HepG2 (cell line): ENCODE data around the gene CRTC2. TPM values are rescaled to one million over a fixed set of nuclear protein-coding genes. Genes with fewer than 3 reads are reported as not detected.

Experiments used
- ATAC-seq: fragments of 200-7000 bp; cut with Tn5 transposase; 3 replicates; pipeline ENCODE4 v1.9.1; 2020; ENCODE audit warnings: mild to moderate bottlenecking, moderate library complexity
- BruUV-seq: library from RNA; stranded (reverse); fragments of 400-500 nt; replicated peaks from 2 replicates; lab custom pipeline; 2021; lab: Mats Ljungman, UMichigan
- CTCF ChIA-PET: fragments of 300-600 bp; formaldehyde crosslinking; extraction: SDS; loops from one replicate; lab custom pipeline; 2021; ENCODE audit warnings: low total read pairs, inconsistent platforms, low intra/inter-chr PET ratio; lab: Yijun Ruan, JAX
- POLR2A ChIA-PET: fragments of 350-600 bp; sonication (Branson Sonifier 250); formaldehyde crosslinking; loops from one replicate; lab custom pipeline; 2020; ENCODE audit warnings: antibody characterized with exemption, inconsistent platforms; lab: Yijun Ruan, JAX
- DNase-seq: peaks from one replicate; pipeline ENCODE4 v3.0.0-alpha.2; 2015; ENCODE audit warnings: low spot score
- FAIRE-seq: peaks from 3 replicates; lab custom pipeline; 2011; peaks lifted over from hg19 to GRCh38; lab: Jason Lieb, UNC
- H2AFZ ChIP-seq: one replicate; pipeline ENCODE4 v1.6.1; 2011; ENCODE audit warnings: low read length, inconsistent platforms
- H3K27ac ChIP-seq: fragments of 300-600 bp; 3 replicates; pipeline ENCODE4 v1.8.0; 2011; ENCODE audit warnings: mixed run types, mild to moderate bottlenecking, mixed read lengths, low read length, inconsistent platforms; ENCODE audit not compliant: insufficient read depth; ENCODE audit errors: extremely low read length
- H3K27me3 ChIP-seq, 2 experiments: fragments of 200-600 bp in 1 of 2; 2 replicates in 1 of 2; 3 replicates in 1 of 2; pipeline versions ENCODE4 v1.6.0 to v1.8.0; 2011; ENCODE audit warnings: low read length in 2 of 2, mild to moderate bottlenecking in 2 of 2, moderate library complexity in 2 of 2, inconsistent platforms in 1 of 2; ENCODE audit not compliant: insufficient read depth in 2 of 2, control insufficient read depth in 1 of 2
- H3K36me3 ChIP-seq, 2 experiments: fragments of 200-600 bp in 1 of 2; replicated peaks in 1 of 2; 2 replicates in 1 of 2; 3 replicates in 1 of 2; pipeline versions ENCODE4 v1.5.1 to v1.8.0; 2011; ENCODE audit warnings: low read length in 2 of 2, inconsistent platforms in 1 of 2; ENCODE audit not compliant: insufficient read depth in 2 of 2, control insufficient read depth in 1 of 2
- H3K4me1 ChIP-seq: 2 replicates; pipeline ENCODE4 v1.5.1; 2012; ENCODE audit warnings: low read length, inconsistent platforms; ENCODE audit not compliant: insufficient read depth
- H3K4me2 ChIP-seq: 2 replicates; pipeline ENCODE4 v1.6.0; 2011; ENCODE audit warnings: low read depth, low read length, inconsistent platforms
- H3K4me3 ChIP-seq, 3 experiments: fragments of 200-600 bp in 1 of 3; sonication (generic), shearing (Covaris generic) in 1 of 3; replicated peaks in 1 of 3; 2 replicates each; pipeline ENCODE4 v1.5.1; 2011 to 2016; ENCODE audit warnings: low read length in 3 of 3, inconsistent platforms in 2 of 3, low read depth in 2 of 3, mild to moderate bottlenecking in 2 of 3, control low read depth in 1 of 3, mixed read lengths in 1 of 3; ENCODE audit not compliant: insufficient read depth in 1 of 3
- H3K79me2 ChIP-seq: one replicate; pipeline ENCODE4 v1.6.1; 2011; ENCODE audit warnings: low read length, inconsistent platforms; ENCODE audit not compliant: insufficient read depth
- H3K9ac ChIP-seq: 2 replicates; pipeline ENCODE4 v1.6.0; 2011; ENCODE audit warnings: mild to moderate bottlenecking, low read depth, low read length, inconsistent platforms; ENCODE audit not compliant: insufficient read depth
- H3K9me3 ChIP-seq: 2 replicates; pipeline ENCODE4 v1.5.1; 2012; ENCODE audit warnings: mild to moderate bottlenecking, low read length
- H4K20me1 ChIP-seq: 2 replicates; pipeline ENCODE4 v1.6.0; 2011; ENCODE audit warnings: inconsistent platforms, mild to moderate bottlenecking, low read length, moderate library complexity; ENCODE audit not compliant: insufficient read depth
- ATF7 ChIP-seq, 2 experiments: fragments of 450-650 bp in 1 of 2; sonication (generic) in 1 of 2; formaldehyde crosslinking in 1 of 2; IDR thresholded peaks; 2 replicates each; pipeline versions ENCODE4 v1.4.0 to v1.6.1; 2016 to 2020; ENCODE audit warnings: antibody characterized with exemption in 1 of 2, mild to moderate bottlenecking in 1 of 2, missing genetic modification reagents in 1 of 2
- CCDC6 ChIP-seq: sonication (generic); formaldehyde crosslinking; IDR thresholded peaks from 2 replicates; pipeline ENCODE4 v1.8.1; 2022; ENCODE audit warnings: mild to moderate bottlenecking, missing genetic modification reagents, moderate library complexity
- CTCF ChIP-seq: sonication (generic); formaldehyde crosslinking; IDR thresholded peaks from 2 replicates; pipeline ENCODE4 v1.5.0; 2020; ENCODE audit warnings: mild to moderate bottlenecking, missing genetic modification reagents, moderate library complexity
- FOSL2 ChIP-seq: sonication (generic); formaldehyde crosslinking; IDR thresholded peaks from 2 replicates; pipeline ENCODE4 v1.4.0; 2020; ENCODE audit warnings: missing genetic modification reagents
- NCOR1 ChIP-seq: fragments of 200-600 bp; sonication (generic); IDR thresholded peaks from 2 replicates; pipeline ENCODE4 v1.7.0; 2017; ENCODE audit warnings: antibody characterized with exemption, low read length, borderline replicate concordance
- SRY ChIP-seq: sonication (generic); formaldehyde crosslinking; IDR thresholded peaks from 2 replicates; pipeline ENCODE4 v1.8.0; 2022; ENCODE audit warnings: mild to moderate bottlenecking, missing genetic modification reagents
- TARDBP ChIP-seq: sonication (generic); formaldehyde crosslinking; IDR thresholded peaks from 2 replicates; pipeline ENCODE4 v1.8.0; 2022; ENCODE audit warnings: mild to moderate bottlenecking, missing genetic modification reagents
- TFDP1 ChIP-seq: IDR thresholded peaks from 2 replicates; pipeline ENCODE4 v1.6.1; 2016; ENCODE audit warnings: missing compliant biosample characterization, missing genetic modification reagents, borderline replicate concordance
- ZC3H13 ChIP-seq: sonication (generic); formaldehyde crosslinking; IDR thresholded peaks from 2 replicates; pipeline ENCODE4 v1.8.1; 2023; ENCODE audit warnings: mild to moderate bottlenecking, missing genetic modification reagents, moderate library complexity
- ZNF224 ChIP-seq: sonication (generic); formaldehyde crosslinking; IDR thresholded peaks from 2 replicates; pipeline ENCODE4 v1.5.0; 2020; ENCODE audit warnings: mild to moderate bottlenecking, missing genetic modification reagents
- ZNF691 ChIP-seq: sonication (generic); formaldehyde crosslinking; IDR thresholded peaks from 2 replicates; pipeline ENCODE4 v1.4.0; 2020; ENCODE audit warnings: missing genetic modification reagents, low read depth, mild to moderate bottlenecking, borderline replicate concordance
- ZNF746 ChIP-seq: sonication (generic); formaldehyde crosslinking; IDR thresholded peaks from 2 replicates; pipeline ENCODE4 v1.8.0; 2022; ENCODE audit warnings: mild to moderate bottlenecking, missing genetic modification reagents
- WGBS: methylation state at CpG from one replicate; pipeline ENCODE4 v1.1.6; 2017; ENCODE audit warnings: low lambda C conversion rate; 5-methylcytosine and 5-hydroxymethylcytosine counted together
- in situ Hi-C: cut with HindIII; loops from 2 replicates; pipeline ENCODE4 v1.10.0; 2017; ENCODE audit warnings: low pct_unique_long_range_greater_than_20kb; ENCODE audit not compliant: extremely low pct_ligation_motif_present
- intact Hi-C: fragments of 100-400 bp; cut with micrococcal nuclease; formaldehyde crosslinking; loops from one replicate; pipeline ENCODE4 v1.10.0; 2022; ENCODE audit not compliant: unreplicated experiment
- polyA plus RNA-seq, 8 experiments: library from polyadenylated mRNA; depleted of rRNA in 3 of 8; stranded (reverse) in 7 of 8; unstranded in 1 of 8; fragments of >200 nt; fragmentation: Illumina TruSeq in 4 of 8; extraction: Trizol in 4 of 8; gene quantifications; 2 replicates each; pipeline versions ENCODE4 v1.2.1 to v1.2.3, GENCODE V29; 2011 to 2016; ENCODE audit warnings: low read depth in 4 of 8, missing spikeins in 1 of 8, mixed read lengths in 1 of 8; ENCODE audit not compliant: insufficient read depth in 1 of 8
- total RNA-seq, 5 experiments: library from RNA; depleted of rRNA; stranded (reverse); fragments of >200 nt; fragmentation: Illumina TruSeq; extraction: Trizol; gene quantifications; 2 replicates each; pipeline ENCODE4 v1.2.3, GENCODE V29; 2016; ENCODE audit warnings: low read depth in 1 of 5
- TF ChIP-seq, protein P1 (sequence below): sonication (generic); formaldehyde crosslinking; IDR thresholded peaks from 2 replicates; pipeline ENCODE4 v1.5.1; 2020; ENCODE audit warnings: mild to moderate bottlenecking, moderate library complexity, missing genetic modification reagents
- TF ChIP-seq, protein P2 (sequence below): sonication (generic); formaldehyde crosslinking; IDR thresholded peaks from 2 replicates; pipeline ENCODE4 v1.5.1; 2020; ENCODE audit warnings: missing genetic modification reagents, mild to moderate bottlenecking, borderline replicate concordance
- TF ChIP-seq, protein P3 (sequence below): IDR thresholded peaks from 2 replicates; pipeline ENCODE4 v1.6.1; 2012; ENCODE audit warnings: inconsistent platforms

Gene CRTC2
- total and polyA plus RNA-seq, 2 of the 13 experiments (the other 11 are each of a cell fraction or from before 2014, with no cell fraction given), result 6.1 to 26.7 TPM

DNA sequence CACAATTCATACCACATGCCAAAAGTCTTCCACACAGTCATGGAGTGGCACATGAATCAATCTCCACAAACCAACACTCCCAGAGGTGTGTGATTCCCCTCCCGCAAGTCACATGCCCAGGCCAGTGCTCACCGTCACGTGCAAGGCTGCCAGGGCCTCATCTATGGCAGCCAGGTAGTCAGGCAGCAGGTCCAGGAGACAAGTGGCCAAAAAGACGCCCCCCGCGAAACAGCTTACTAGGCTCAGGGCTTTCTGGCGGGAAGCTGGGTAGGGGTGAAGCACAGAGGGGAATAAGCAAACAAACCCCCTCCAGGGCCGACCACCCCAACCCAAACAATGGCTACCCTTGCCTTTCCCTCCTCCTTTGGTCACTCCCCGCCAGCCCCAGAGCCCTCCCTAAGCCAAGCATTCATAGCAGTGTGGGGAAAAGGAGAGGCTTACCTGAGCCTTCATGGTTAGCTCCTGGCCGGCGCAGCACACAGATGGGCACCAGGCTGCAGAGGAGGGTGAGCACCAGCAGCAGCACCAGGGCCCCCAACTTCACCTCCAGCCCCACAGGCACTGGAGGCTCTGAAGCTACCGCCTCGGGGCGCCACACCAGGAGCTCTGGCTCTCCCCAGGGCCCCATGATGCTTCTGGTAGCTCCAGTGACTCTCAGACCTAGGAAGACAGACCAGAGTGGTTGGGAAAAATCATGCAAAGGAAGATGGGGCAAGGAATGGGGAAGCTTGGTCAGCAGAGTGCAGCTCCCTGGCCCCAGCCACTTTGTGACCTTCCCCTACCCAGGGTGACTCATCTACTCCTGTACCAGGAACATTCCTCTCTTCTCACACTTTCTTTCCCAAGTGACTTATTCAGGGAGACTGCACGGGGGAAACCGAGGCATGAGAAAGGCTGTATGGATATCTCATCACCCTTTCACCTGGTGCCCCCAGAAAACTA, 3.9 kb upstream of the CRTC2 start:
- DNase-seq, result peak; percentile 26
- TF ChIP-seq FOSL2 (CRISPR knock-in tag) (peak; percentile 83), TFDP1 (no peak), ZC3H13 (CRISPR knock-in tag) (0 out of 2 replicates have a peak, but pooled peaks have one; percentile 28), TARDBP (CRISPR knock-in tag) (0 out of 2 replicates have a peak, but pooled peaks have one; percentile 7), CCDC6 (CRISPR knock-in tag) (no peak), ZNF224 (CRISPR knock-in tag) (0 out of 2 replicates have a peak, but pooled peaks have one; percentile 31), ZNF746 (no peak), SRY (CRISPR knock-in tag) (peak; percentile 64; the same call in 1 of the 2 replicates), NCOR1 (no peak), ATF7 (IDR thresholded peaks at IDR 0.05) (no peak), ATF7 (CRISPR knock-in tag; IDR thresholded peaks at IDR 0.05) (0 out of 2 replicates have a peak, but pooled peaks have one; percentile 31), CTCF (CRISPR knock-in tag) (peak; percentile 33), ZNF691 (CRISPR knock-in tag) (0 out of 2 replicates have a peak, but pooled peaks have one; percentile 34)
- TF ChIP-seq, protein P1, sequence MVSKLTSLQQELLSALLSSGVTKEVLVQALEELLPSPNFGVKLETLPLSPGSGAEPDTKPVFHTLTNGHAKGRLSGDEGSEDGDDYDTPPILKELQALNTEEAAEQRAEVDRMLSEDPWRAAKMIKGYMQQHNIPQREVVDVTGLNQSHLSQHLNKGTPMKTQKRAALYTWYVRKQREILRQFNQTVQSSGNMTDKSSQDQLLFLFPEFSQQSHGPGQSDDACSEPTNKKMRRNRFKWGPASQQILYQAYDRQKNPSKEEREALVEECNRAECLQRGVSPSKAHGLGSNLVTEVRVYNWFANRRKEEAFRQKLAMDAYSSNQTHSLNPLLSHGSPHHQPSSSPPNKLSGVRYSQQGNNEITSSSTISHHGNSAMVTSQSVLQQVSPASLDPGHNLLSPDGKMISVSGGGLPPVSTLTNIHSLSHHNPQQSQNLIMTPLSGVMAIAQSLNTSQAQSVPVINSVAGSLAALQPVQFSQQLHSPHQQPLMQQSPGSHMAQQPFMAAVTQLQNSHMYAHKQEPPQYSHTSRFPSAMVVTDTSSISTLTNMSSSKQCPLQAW (CRISPR knock-in tag), result peak; percentile 0; the same call in 1 of the 2 replicates
- TF ChIP-seq, protein P2, sequence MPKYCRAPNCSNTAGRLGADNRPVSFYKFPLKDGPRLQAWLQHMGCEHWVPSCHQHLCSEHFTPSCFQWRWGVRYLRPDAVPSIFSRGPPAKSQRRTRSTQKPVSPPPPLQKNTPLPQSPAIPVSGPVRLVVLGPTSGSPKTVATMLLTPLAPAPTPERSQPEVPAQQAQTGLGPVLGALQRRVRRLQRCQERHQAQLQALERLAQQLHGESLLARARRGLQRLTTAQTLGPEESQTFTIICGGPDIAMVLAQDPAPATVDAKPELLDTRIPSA (CRISPR knock-in tag), result no peak
- TF ChIP-seq, protein P3, sequence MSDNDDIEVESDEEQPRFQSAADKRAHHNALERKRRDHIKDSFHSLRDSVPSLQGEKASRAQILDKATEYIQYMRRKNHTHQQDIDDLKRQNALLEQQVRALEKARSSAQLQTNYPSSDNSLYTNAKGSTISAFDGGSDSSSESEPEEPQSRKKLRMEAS, result peak; percentile 20; the same call in 1 of the 2 replicates

More for the DNA sequence above, 3.9 kb upstream of the CRTC2 start:
- peak; percentile 0; the same call in 1 of the 3 replicates for ATAC-seq
- Histone ChIP-seq H3K9ac (peak overlapping the region; percentile 89), H3K79me2 (peaks cover 35% of the 10 kb centered on the region), H2AFZ (no peak overlapping the region), H3K4me2 (peak overlapping the region; percentile 98), H3K4me1 (peaks cover 48% of the 10 kb centered on the region), H3K4me3 (peak overlapping the region; percentile 85 to 92 (median 90)), H3K9me3 (no peaks in the 10 kb centered on the region), H3K36me3 (peaks cover 0 to 13% of the 10 kb centered on the region in 2 experiments; a peak in 1 of 5 replicates), H3K27ac (peak overlapping the region; percentile 79), H4K20me1 (no peaks in the 10 kb centered on the region), H3K27me3 (peaks cover 0 to 6% of the 10 kb centered on the region in 2 experiments; a peak in 1 of 5 replicates)
- POLR2A ChIA-PET, result interaction anchor here (1.0 to 10.0 kb wide), 8 partner anchors 9 to 257 kb away, joined by 4 to 209 read pairs (median 22); partner anchors contain the start of genes DENND4B, GATAD2B, JTB and RAB13
- in situ Hi-C loops, result no loop called here
- no TSS peak for BruUV-seq
- WGBS, result 52% methylated on average over 14 of the region's 16 CpGs
- no peak for FAIRE-seq
- CTCF ChIA-PET, result no interaction called here
- intact Hi-C loops, result no loop called here
